RWPE2 (cell line): ENCODE results near the gene PAX8.

Experiments used
- ATAC-seq: fragments of 200-7000 bp; cut with Tn5 transposase; 3 replicates; pipeline ENCODE4 v1.9.1; 2021; ENCODE audit warnings: low read depth
- DNase-seq: peaks from one replicate; pipeline ENCODE4 v3.0.0-alpha.2; 2020; ENCODE audit warnings: low spot score
- H3K27ac ChIP-seq: fragments of 450-650 bp; 2 replicates; pipeline ENCODE4 v1.5.1; 2017; ENCODE audit warnings: mild to moderate bottlenecking; ENCODE audit not compliant: poor library complexity, severe bottlenecking
- H3K27me3 ChIP-seq: fragments of 250-450 bp; sonication (Bioruptor Pico); 2 replicates; pipeline ENCODE4 v1.5.1; 2021; ENCODE audit warnings: mild to moderate bottlenecking, moderate library complexity; ENCODE audit not compliant: insufficient read depth, poor library complexity, severe bottlenecking
- H3K36me3 ChIP-seq: fragments of 250-450 bp; sonication (Bioruptor Pico); 2 replicates; pipeline ENCODE4 v1.5.1; 2020; ENCODE audit warnings: low read depth, mild to moderate bottlenecking, moderate library complexity
- H3K4me1 ChIP-seq: fragments of 250-450 bp; sonication (Bioruptor Pico); 2 replicates; pipeline ENCODE4 v1.5.1; 2021; ENCODE audit warnings: mild to moderate bottlenecking, moderate library complexity; ENCODE audit not compliant: insufficient read depth, poor library complexity, severe bottlenecking
- H3K4me3 ChIP-seq: fragments of 250-450 bp; sonication (Bioruptor Pico); 2 replicates; pipeline ENCODE4 v1.5.1; 2021; ENCODE audit warnings: mild to moderate bottlenecking, moderate library complexity; ENCODE audit not compliant: severe bottlenecking
- H3K9me3 ChIP-seq: fragments of 250-450 bp; sonication (Bioruptor Pico); 2 replicates; pipeline ENCODE4 v1.5.1; 2021; ENCODE audit warnings: mild to moderate bottlenecking, moderate library complexity; ENCODE audit not compliant: severe bottlenecking
- TF ChIP-seq, protein P1 (sequence below): fragments of 450-650 bp; IDR thresholded peaks from one replicate; pipeline ENCODE4 v1.5.1; 2017; ENCODE audit warnings: mild to moderate bottlenecking, moderate library complexity; ENCODE audit not compliant: poor library complexity, severe bottlenecking

PAX8 gene

GRCh38 chr2:113207021-113207420 is 71.7 kb downstream of the PAX8 start:
- DNase-seq, result peak; percentile 1
- H3K4me3 ChIP-seq, result no peak overlapping the region
- TF ChIP-seq, protein P1, sequence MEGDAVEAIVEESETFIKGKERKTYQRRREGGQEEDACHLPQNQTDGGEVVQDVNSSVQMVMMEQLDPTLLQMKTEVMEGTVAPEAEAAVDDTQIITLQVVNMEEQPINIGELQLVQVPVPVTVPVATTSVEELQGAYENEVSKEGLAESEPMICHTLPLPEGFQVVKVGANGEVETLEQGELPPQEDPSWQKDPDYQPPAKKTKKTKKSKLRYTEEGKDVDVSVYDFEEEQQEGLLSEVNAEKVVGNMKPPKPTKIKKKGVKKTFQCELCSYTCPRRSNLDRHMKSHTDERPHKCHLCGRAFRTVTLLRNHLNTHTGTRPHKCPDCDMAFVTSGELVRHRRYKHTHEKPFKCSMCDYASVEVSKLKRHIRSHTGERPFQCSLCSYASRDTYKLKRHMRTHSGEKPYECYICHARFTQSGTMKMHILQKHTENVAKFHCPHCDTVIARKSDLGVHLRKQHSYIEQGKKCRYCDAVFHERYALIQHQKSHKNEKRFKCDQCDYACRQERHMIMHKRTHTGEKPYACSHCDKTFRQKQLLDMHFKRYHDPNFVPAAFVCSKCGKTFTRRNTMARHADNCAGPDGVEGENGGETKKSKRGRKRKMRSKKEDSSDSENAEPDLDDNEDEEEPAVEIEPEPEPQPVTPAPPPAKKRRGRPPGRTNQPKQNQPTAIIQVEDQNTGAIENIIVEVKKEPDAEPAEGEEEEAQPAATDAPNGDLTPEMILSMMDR, result no peak

GRCh38 chr2:113206251-113206650 is 72.5 kb downstream of the PAX8 start:
- no peaks in the 10 kb centered on the region for H3K27me3 ChIP-seq
- H3K9me3 ChIP-seq, result no peaks in the 10 kb centered on the region
- no peaks in the 10 kb centered on the region for H3K36me3 ChIP-seq
- H3K4me1 ChIP-seq, result peaks cover 7% of the 10 kb centered on the region
- ATAC-seq (no peak), DNase-seq (peak; percentile 18)
- TF ChIP-seq, protein P1, result no peak
- H3K27ac ChIP-seq, result no peak overlapping the region
- no peak overlapping the region for H3K4me3 ChIP-seq

More at GRCh38 chr2:113207021-113207420, 71.7 kb downstream of the PAX8 start:
- ATAC-seq, result no peak
- no peaks in the 10 kb centered on the region for H3K27me3 ChIP-seq
- no peaks in the 10 kb centered on the region for H3K9me3 ChIP-seq
- no peak overlapping the region for H3K27ac ChIP-seq
- H3K36me3 ChIP-seq, result no peaks in the 10 kb centered on the region
- peaks cover 14% of the 10 kb centered on the region for H3K4me1 ChIP-seq

GRCh38 chr2:113203901-113204519 is 74.7 kb downstream of the PAX8 start:
- DNase-seq (no peak), ATAC-seq (peak; percentile 62)
- no peaks in the 10 kb centered on the region for H3K9me3 ChIP-seq
- no peak overlapping the region for H3K4me3 ChIP-seq
- no peak overlapping the region for H3K27ac ChIP-seq
- H3K36me3 ChIP-seq, result no peaks in the 10 kb centered on the region
- peaks cover 12% of the 10 kb centered on the region for H3K4me1 ChIP-seq
- no peaks in the 10 kb centered on the region for H3K27me3 ChIP-seq
- TF ChIP-seq, protein P1, result peak; percentile 86

DNA sequence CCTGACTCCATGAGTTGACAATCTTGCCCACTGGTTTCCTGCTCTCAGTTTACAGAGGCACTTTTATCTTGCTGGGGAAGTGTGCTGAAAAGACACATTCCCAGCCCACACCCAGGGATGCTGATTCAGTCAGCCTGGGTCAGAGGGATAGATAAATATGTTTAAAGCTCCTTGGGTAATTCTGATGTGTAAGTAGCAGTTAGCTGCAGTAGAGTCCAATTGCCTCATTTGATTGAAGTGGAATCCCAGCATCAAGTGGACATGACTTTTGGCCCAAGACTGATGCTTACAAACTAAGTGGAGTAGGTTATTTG is 75.5 kb downstream of the PAX8 start:
- H3K27ac ChIP-seq, result no peak overlapping the region
- H3K36me3 ChIP-seq, result no peaks in the 10 kb centered on the region
- TF ChIP-seq, protein P1, result no peak
- no peaks in the 10 kb centered on the region for H3K9me3 ChIP-seq
- H3K4me1 ChIP-seq, result peaks cover 12% of the 10 kb centered on the region
- DNase-seq, result no peak
- ATAC-seq, result no peak
- H3K4me3 ChIP-seq, result no peak overlapping the region
- H3K27me3 ChIP-seq, result no peaks in the 10 kb centered on the region
